Hepatocyte (in vitro differentiated cells): ENCODE results near the gene EPB41L1. TPM values are rescaled to one million over a fixed set of nuclear protein-coding genes. Genes with fewer than 3 reads are reported as not detected.

Experiments
- DNase-seq: peaks from one replicate; pipeline ENCODE4 v3.0.0-alpha.2; 2016; ENCODE audit warnings: low spot score
- H2AFZ ChIP-seq: fragments of 200-600 bp; sonication (generic); 2 replicates; pipeline ENCODE4 v1.6.0; 2016; ENCODE audit warnings: antibody characterized with exemption, mild to moderate bottlenecking
- H3K27ac ChIP-seq: fragments of 200-600 bp; sonication (generic); 2 replicates; pipeline ENCODE4 v1.5.1; 2016; ENCODE audit warnings: mild to moderate bottlenecking
- H3K27me3 ChIP-seq: fragments of 200-600 bp; sonication (generic); 2 replicates; pipeline ENCODE4 v1.6.1; 2016
- H3K36me3 ChIP-seq: fragments of 200-600 bp; sonication (generic); replicated peaks from 2 replicates; pipeline ENCODE4 v1.5.1; 2016; ENCODE audit warnings: low read depth; ENCODE audit not compliant: insufficient read depth
- H3K4me1 ChIP-seq: fragments of 200-600 bp; sonication (generic); 2 replicates; pipeline ENCODE4 v1.5.1; 2016; ENCODE audit warnings: mild to moderate bottlenecking, moderate library complexity; ENCODE audit not compliant: insufficient read depth
- H3K4me2 ChIP-seq: fragments of 200-600 bp; sonication (generic); 2 replicates; pipeline ENCODE4 v1.6.0; 2016
- H3K4me3 ChIP-seq: fragments of 200-600 bp; sonication (generic); 2 replicates; pipeline ENCODE4 v1.5.1; 2016; ENCODE audit warnings: mild to moderate bottlenecking
- H3K79me2 ChIP-seq: fragments of 200-600 bp; sonication (generic); 2 replicates; pipeline ENCODE4 v1.6.0; 2017; ENCODE audit warnings: mild to moderate bottlenecking
- H3K9me2 ChIP-seq: fragments of 200-600 bp; sonication (generic); replicated peaks from 2 replicates; pipeline ENCODE4 v1.6.0; 2017; ENCODE audit warnings: mild to moderate bottlenecking; ENCODE audit not compliant: insufficient read depth
- H3K9me3 ChIP-seq: fragments of 200-600 bp; sonication (generic); 2 replicates; pipeline ENCODE4 v1.5.1; 2016; ENCODE audit warnings: low read depth, mild to moderate bottlenecking
- H4K20me1 ChIP-seq: fragments of 200-600 bp; sonication (generic); 2 replicates; pipeline ENCODE4 v1.6.0; 2016; ENCODE audit warnings: mild to moderate bottlenecking; ENCODE audit not compliant: insufficient read depth, poor library complexity, severe bottlenecking
- CTCF ChIP-seq: fragments of 200-600 bp; sonication (generic); IDR thresholded peaks from 2 replicates; pipeline ENCODE4 v1.5.1; 2016; ENCODE audit warnings: antibody characterized with exemption, mild to moderate bottlenecking; ENCODE audit not compliant: poor library complexity
- EZH2 ChIP-seq: fragments of 200-600 bp; sonication (generic); IDR thresholded peaks from 2 replicates; pipeline ENCODE4 v1.6.1; 2016; ENCODE audit warnings: antibody characterized with exemption, mild to moderate bottlenecking, borderline replicate concordance
- EZH2phosphoT487 ChIP-seq: fragments of 200-600 bp; sonication (generic); IDR thresholded peaks from one replicate; pipeline ENCODE4 v1.6.1; 2018; ENCODE audit warnings: antibody characterized with exemption, mild to moderate bottlenecking, low read depth, moderate library complexity; ENCODE audit not compliant: unreplicated experiment, severe bottlenecking
- WGBS: methylation state at CpG from one replicate; pipeline ENCODE4 v1.1.6; 2016; ENCODE audit warnings: low lambda C conversion rate; ENCODE audit errors: missing lambda C conversion rate; 5-methylcytosine and 5-hydroxymethylcytosine counted together
- polyA plus RNA-seq: library from polyadenylated mRNA; unstranded; fragments of >200 nt; fragmentation: Nextera tagmentation; extraction: Ambion mirVana; gene quantifications from 2 replicates; pipeline ENCODE4 v1.2.1, GENCODE V29; 2016
- total RNA-seq: library from RNA; depleted of rRNA; stranded (reverse); fragments of >200 nt; gene quantifications from 2 replicates; pipeline ENCODE4 v1.2.3, GENCODE V29; 2014

Gene EPB41L1
- total and polyA plus RNA-seq, 2 experiments from 2014 or later: 25.2 to 36.4 TPM

- Histone ChIP-seq H3K4me1 (no peaks in the 10 kb centered on the region), H3K36me3 (no peaks in the 10 kb centered on the region), H3K4me2 (no peak overlapping the region), H4K20me1 (no peaks in the 10 kb centered on the region), H3K9me3 (no peaks in the 10 kb centered on the region), H2AFZ (no peak overlapping the region), H3K27ac (no peak overlapping the region), H3K9me2 (no peaks in the 10 kb centered on the region), H3K27me3 (no peaks in the 10 kb centered on the region), H3K79me2 (no peaks in the 10 kb centered on the region), H3K4me3 (no peak overlapping the region)
- DNase-seq: no peak
- no peak for TF ChIP-seq EZH2phosphoT487
- TF ChIP-seq CTCF: no peak
- no peak for TF ChIP-seq EZH2
- WGBS: 91% methylated on average over 11 of the region's 12 CpGs
These were observed 107.9 kb downstream of the EPB41L1 start for GRCh38 chr20:36262440-36262839.

GRCh38 chr20:36264426-36265246 is 110.1 kb downstream of the EPB41L1 start:
- Histone ChIP-seq H3K4me2 (no peak overlapping the region), H4K20me1 (no peaks in the 10 kb centered on the region), H3K36me3 (no peaks in the 10 kb centered on the region), H2AFZ (no peak overlapping the region), H3K27ac (no peak overlapping the region), H3K9me2 (no peaks in the 10 kb centered on the region), H3K4me3 (no peak overlapping the region), H3K27me3 (no peaks in the 10 kb centered on the region), H3K4me1 (no peaks in the 10 kb centered on the region), H3K79me2 (no peaks in the 10 kb centered on the region), H3K9me3 (no peaks in the 10 kb centered on the region)
- WGBS: 94% methylated on average over 20 of the region's 20 CpGs
- no peak for DNase-seq
- TF ChIP-seq EZH2: no peak
- no peak for TF ChIP-seq EZH2phosphoT487
- TF ChIP-seq CTCF: no peak

- no peak overlapping the region for H3K4me2 ChIP-seq
- H3K9me2 ChIP-seq: no peaks in the 10 kb centered on the region
- H4K20me1 ChIP-seq: no peaks in the 10 kb centered on the region
- H2AFZ ChIP-seq: no peak overlapping the region
- 94% methylated on average over 6 of the region's 6 CpGs for WGBS
- H3K36me3 ChIP-seq: no peaks in the 10 kb centered on the region
- H3K4me1 ChIP-seq: no peaks in the 10 kb centered on the region
- no peak overlapping the region for H3K4me3 ChIP-seq
- no peaks in the 10 kb centered on the region for H3K9me3 ChIP-seq
- no peaks in the 10 kb centered on the region for H3K79me2 ChIP-seq
- DNase-seq: no peak
- no peak overlapping the region for H3K27ac ChIP-seq
- TF ChIP-seq EZH2 (no peak), EZH2phosphoT487 (no peak), CTCF (no peak)
- H3K27me3 ChIP-seq: no peaks in the 10 kb centered on the region
These were observed 111.6 kb downstream of the EPB41L1 start for GRCh38 chr20:36266189-36266588.
